ENCODE measurements around the gene C1QL2. TPM values are rescaled to one million over a fixed set of nuclear protein-coding genes. Genes with fewer than 3 reads are reported as not detected.

The C1QL2 gene
- total RNA-seq, 3 donors from 2014 or later (not counting 1 experiment from before 2014, with no cell fraction given) = not detected

- Histone ChIP-seq H3K4me1 (ENCODE audit: control insufficient read depth, insufficient read depth, low read length) (no peaks in the 10 kb centered on the region), H3K27ac (ENCODE audit: low read length) (no peak overlapping the region), H3K27me3 (ENCODE audit: control insufficient read depth, insufficient read depth, low read length) (no peaks in the 10 kb centered on the region), H3K9me3 (ENCODE audit: control insufficient read depth, insufficient read depth, low read length) (no peaks in the 10 kb centered on the region), H3K4me3 (ENCODE audit: low read length) (no peak overlapping the region), H3K36me3 (ENCODE audit: control insufficient read depth, insufficient read depth, low read length) (no peaks in the 10 kb centered on the region)
- Mint-ChIP-seq H3K27me3 (ENCODE audit: low read depth in 2 of 2) (peaks cover 26 to 29% of the 10 kb centered on the region in 2 donors), H3K36me3 (no peaks in the 10 kb centered on the region), H3K4me3 (no peak overlapping the region), H3K4me1 (no peaks in the 10 kb centered on the region), H3K9me3 (no peaks in the 10 kb centered on the region), H3K27ac (no peak overlapping the region)
- DNase-seq (no peak), ATAC-seq (no peak)
- WGBS (ENCODE audit: insufficient coverage) = 85% methylated on average over 6 of the region's 7 CpGs
- no peak for TF ChIP-seq CTCF (IDR thresholded peaks at IDR 0.05)
- intact Hi-C loops (cut with micrococcal nuclease) = no loop called here
Measured at GRCh38 chr2:119196301-119197125, 38.0 kb upstream of the C1QL2 start.

- DNase-seq (no peak), ATAC-seq (no peak)
- Mint-ChIP-seq H3K36me3 (no peaks in the 10 kb centered on the region), H3K4me3 (no peak overlapping the region), H3K9me3 (no peaks in the 10 kb centered on the region), H3K4me1 (no peaks in the 10 kb centered on the region), H3K27me3 (ENCODE audit: low read depth in 2 of 2) (peaks cover 25 to 29% of the 10 kb centered on the region in 2 donors), H3K27ac (no peak overlapping the region)
- H3K4me3 ChIP-seq (ENCODE audit: low read length) = no peak overlapping the region
- no peaks in the 10 kb centered on the region for H3K27me3 ChIP-seq (ENCODE audit: control insufficient read depth, insufficient read depth, low read length)
- intact Hi-C loops (cut with micrococcal nuclease) = no loop called here
- no peaks in the 10 kb centered on the region for H3K36me3 ChIP-seq (ENCODE audit: control insufficient read depth, insufficient read depth, low read length)
- no peaks in the 10 kb centered on the region for H3K9me3 ChIP-seq (ENCODE audit: control insufficient read depth, insufficient read depth, low read length)
- no peak for TF ChIP-seq CTCF (IDR thresholded peaks at IDR 0.05)
- H3K27ac ChIP-seq (ENCODE audit: low read length) = no peak overlapping the region
- H3K4me1 ChIP-seq (ENCODE audit: control insufficient read depth, insufficient read depth, low read length) = no peaks in the 10 kb centered on the region
- WGBS (ENCODE audit: insufficient coverage) = 73% methylated on average over 2 of the region's 2 CpGs
Measured at GRCh38 chr2:119195887-119196286, 37.3 kb upstream of the C1QL2 start.

GRCh38 chr2:119195001-119195400 is 36.5 kb upstream of the C1QL2 start:
- WGBS (ENCODE audit: insufficient coverage) = 89% methylated on average over 5 of the region's 5 CpGs
- TF ChIP-seq CTCF (IDR thresholded peaks at IDR 0.05) = no peak

More at GRCh38 chr2:119195001-119195400, 36.5 kb upstream of the C1QL2 start:
- no peak overlapping the region for H3K27ac ChIP-seq (ENCODE audit: low read length)
- H3K27ac Mint-ChIP-seq = no peak overlapping the region
- no peaks in the 10 kb centered on the region for H3K36me3 Mint-ChIP-seq
- ATAC-seq (no peak), DNase-seq (no peak)
- H3K9me3 ChIP-seq (ENCODE audit: control insufficient read depth, insufficient read depth, low read length) = no peaks in the 10 kb centered on the region
- intact Hi-C loops (cut with micrococcal nuclease) = no loop called here
- no peaks in the 10 kb centered on the region for H3K4me1 ChIP-seq (ENCODE audit: control insufficient read depth, insufficient read depth, low read length)
- peaks cover 26 to 29% of the 10 kb centered on the region in 2 donors for H3K27me3 Mint-ChIP-seq (ENCODE audit: low read depth in 2 of 2)
- no peak overlapping the region for H3K4me3 Mint-ChIP-seq
- H3K36me3 ChIP-seq (ENCODE audit: control insufficient read depth, insufficient read depth, low read length) = no peaks in the 10 kb centered on the region
- no peak overlapping the region for H3K4me3 ChIP-seq (ENCODE audit: low read length)
- no peaks in the 10 kb centered on the region for H3K4me1 Mint-ChIP-seq
- no peaks in the 10 kb centered on the region for H3K27me3 ChIP-seq (ENCODE audit: control insufficient read depth, insufficient read depth, low read length)
- H3K9me3 Mint-ChIP-seq = no peaks in the 10 kb centered on the region

Measured in natural killer cell (primary cell).